ENCODE measurements around the gene BST2.

- TF ChIP-seq SMC3 (conservative IDR thresholded peaks at IDR 0.05; ENCODE audit: insufficient read depth, low read depth, low read length) (no peak), EZH2 (IDR thresholded peaks at IDR 0.05; ENCODE audit: borderline replicate concordance, low read depth, low read length) (no peak), POLR2A (conservative IDR thresholded peaks at IDR 0.05) (no peak), ZNF253 (CRISPR knock-in tag; conservative IDR thresholded peaks at IDR 0.05) (no peak), EP300 (IDR thresholded peaks at IDR 0.05; ENCODE audit: low read length) (no peak)
- TF ChIP-seq, protein P1, sequence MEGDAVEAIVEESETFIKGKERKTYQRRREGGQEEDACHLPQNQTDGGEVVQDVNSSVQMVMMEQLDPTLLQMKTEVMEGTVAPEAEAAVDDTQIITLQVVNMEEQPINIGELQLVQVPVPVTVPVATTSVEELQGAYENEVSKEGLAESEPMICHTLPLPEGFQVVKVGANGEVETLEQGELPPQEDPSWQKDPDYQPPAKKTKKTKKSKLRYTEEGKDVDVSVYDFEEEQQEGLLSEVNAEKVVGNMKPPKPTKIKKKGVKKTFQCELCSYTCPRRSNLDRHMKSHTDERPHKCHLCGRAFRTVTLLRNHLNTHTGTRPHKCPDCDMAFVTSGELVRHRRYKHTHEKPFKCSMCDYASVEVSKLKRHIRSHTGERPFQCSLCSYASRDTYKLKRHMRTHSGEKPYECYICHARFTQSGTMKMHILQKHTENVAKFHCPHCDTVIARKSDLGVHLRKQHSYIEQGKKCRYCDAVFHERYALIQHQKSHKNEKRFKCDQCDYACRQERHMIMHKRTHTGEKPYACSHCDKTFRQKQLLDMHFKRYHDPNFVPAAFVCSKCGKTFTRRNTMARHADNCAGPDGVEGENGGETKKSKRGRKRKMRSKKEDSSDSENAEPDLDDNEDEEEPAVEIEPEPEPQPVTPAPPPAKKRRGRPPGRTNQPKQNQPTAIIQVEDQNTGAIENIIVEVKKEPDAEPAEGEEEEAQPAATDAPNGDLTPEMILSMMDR (IDR thresholded peaks at IDR 0.05 in 2 of 3, conservative IDR thresholded peaks at IDR 0.05 in 1 of 3; ENCODE audit: insufficient read depth in 2 of 3, low read depth in 1 of 3, low read length in 3 of 3) = no peak
Measured at GRCh38 chr19:17423429-17424208, 18.2 kb upstream of the BST2 start.
